HepG2 (cell line): ENCODE data around the gene NIN. TPM values are rescaled to one million over a fixed set of nuclear protein-coding genes. Genes with fewer than 3 reads are reported as not detected.

Source experiments
- FLYWCH1 ChIP-seq: sonication (generic); formaldehyde crosslinking; IDR thresholded peaks from 2 replicates; pipeline ENCODE4 v1.8.1; 2023; ENCODE audit warnings: mild to moderate bottlenecking, missing genetic modification reagents
- RCOR2 ChIP-seq: IDR thresholded peaks from 2 replicates; pipeline ENCODE4 v1.6.1; 2016; ENCODE audit warnings: missing biosample characterization, missing genetic modification reagents
- SMYD3 ChIP-seq: sonication (generic); formaldehyde crosslinking; IDR thresholded peaks from 2 replicates; pipeline ENCODE4 v1.8.1; 2023; ENCODE audit warnings: mild to moderate bottlenecking, missing genetic modification reagents
- ZNF558 ChIP-seq: sonication (generic); formaldehyde crosslinking; IDR thresholded peaks from 2 replicates; pipeline ENCODE4 v1.9.0; 2022; ENCODE audit warnings: mild to moderate bottlenecking, missing genetic modification reagents, borderline replicate concordance
- polyA plus RNA-seq, 8 experiments: library from polyadenylated mRNA; depleted of rRNA in 3 of 8; stranded (reverse) in 7 of 8; unstranded in 1 of 8; fragments of >200 nt; fragmentation: Illumina TruSeq in 4 of 8; extraction: Trizol in 4 of 8; gene quantifications; 2 replicates each; pipeline versions ENCODE4 v1.2.1 to v1.2.3, GENCODE V29; 2011 to 2016; ENCODE audit warnings: low read depth in 4 of 8, missing spikeins in 1 of 8, mixed read lengths in 1 of 8; ENCODE audit not compliant: insufficient read depth in 1 of 8
- total RNA-seq, 5 experiments: library from RNA; depleted of rRNA; stranded (reverse); fragments of >200 nt; fragmentation: Illumina TruSeq; extraction: Trizol; gene quantifications; 2 replicates each; pipeline ENCODE4 v1.2.3, GENCODE V29; 2016; ENCODE audit warnings: low read depth in 1 of 5
- TF ChIP-seq, protein P1 (sequence below): sonication (generic); formaldehyde crosslinking; IDR thresholded peaks from 2 replicates; pipeline ENCODE4 v1.5.0; 2020; ENCODE audit warnings: missing genetic modification reagents, mild to moderate bottlenecking, borderline replicate concordance
- TF ChIP-seq, protein P2 (sequence below): sonication (generic); formaldehyde crosslinking; IDR thresholded peaks from 2 replicates; pipeline ENCODE4 v1.9.0; 2021; ENCODE audit warnings: mild to moderate bottlenecking, missing genetic modification reagents
- TF ChIP-seq, protein P3 (sequence below): sonication (generic); formaldehyde crosslinking; conservative IDR thresholded peaks from 2 replicates; pipeline ENCODE4 v1.4.0; 2020; ENCODE audit warnings: missing genetic modification reagents
- TF ChIP-seq, protein P4 (sequence below), 2 experiments: sonication (generic) in 1 of 2; formaldehyde crosslinking in 1 of 2; IDR thresholded peaks; 2 replicates each; pipeline versions ENCODE4 v1.4.0 to v1.6.1; 2018 to 2020; ENCODE audit warnings: missing genetic modification reagents in 2 of 2, borderline replicate concordance in 1 of 2, low read depth in 1 of 2, mild to moderate bottlenecking in 1 of 2, missing biosample characterization in 1 of 2
- TF ChIP-seq, protein P5 (sequence below): sonication (generic); formaldehyde crosslinking; IDR thresholded peaks from 2 replicates; pipeline ENCODE4 v1.5.0; 2020; ENCODE audit warnings: mild to moderate bottlenecking, missing genetic modification reagents, borderline replicate concordance
- TF ChIP-seq, protein P6 (sequence below): sonication (generic); formaldehyde crosslinking; IDR thresholded peaks from 2 replicates; pipeline ENCODE4 v1.4.0; 2020; ENCODE audit warnings: missing genetic modification reagents, borderline replicate concordance

NIN gene
- total and polyA plus RNA-seq, 2 of the 13 experiments (the other 11 are each of a cell fraction or from before 2014, with no cell fraction given), result 2.8 to 9.7 TPM

DNA sequence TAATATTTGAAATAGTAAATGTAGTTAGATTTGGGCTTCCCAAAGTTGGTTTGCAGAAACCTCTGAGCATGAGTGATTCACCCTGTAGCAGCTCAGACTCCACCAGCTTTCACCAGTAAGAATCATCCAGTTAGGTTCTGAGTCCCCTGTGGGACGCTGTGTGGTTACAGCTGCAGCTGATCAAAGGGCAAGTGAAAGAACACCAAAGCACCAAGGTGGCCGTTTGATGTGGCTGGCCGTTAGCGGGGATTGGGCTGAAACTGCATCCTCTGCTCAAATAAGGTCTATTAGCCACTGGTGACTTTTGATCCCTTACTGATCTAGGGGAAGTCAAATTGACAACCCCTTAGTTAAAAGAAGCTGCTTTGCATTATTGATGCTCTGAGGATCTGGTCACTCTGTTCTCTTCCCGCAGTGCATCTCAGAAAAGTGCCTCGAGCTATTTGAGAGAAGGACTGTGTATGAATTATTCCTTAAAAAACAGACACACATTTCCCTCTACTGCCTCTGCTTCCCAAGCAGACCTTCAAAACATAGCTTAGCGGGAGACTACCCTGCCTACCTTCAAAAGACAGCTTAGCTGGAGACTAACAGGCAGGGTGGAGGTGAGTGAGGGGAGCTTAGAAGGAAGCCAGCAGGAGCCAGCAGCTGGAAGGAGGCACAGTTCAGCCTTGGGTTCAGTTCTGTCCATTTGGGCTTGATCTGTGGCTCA is 44.6 kb upstream of the NIN start (continued):
- TF ChIP-seq, protein P1, sequence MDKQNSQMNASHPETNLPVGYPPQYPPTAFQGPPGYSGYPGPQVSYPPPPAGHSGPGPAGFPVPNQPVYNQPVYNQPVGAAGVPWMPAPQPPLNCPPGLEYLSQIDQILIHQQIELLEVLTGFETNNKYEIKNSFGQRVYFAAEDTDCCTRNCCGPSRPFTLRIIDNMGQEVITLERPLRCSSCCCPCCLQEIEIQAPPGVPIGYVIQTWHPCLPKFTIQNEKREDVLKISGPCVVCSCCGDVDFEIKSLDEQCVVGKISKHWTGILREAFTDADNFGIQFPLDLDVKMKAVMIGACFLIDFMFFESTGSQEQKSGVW (CRISPR knock-in tag), result no peak
- TF ChIP-seq, protein P2, sequence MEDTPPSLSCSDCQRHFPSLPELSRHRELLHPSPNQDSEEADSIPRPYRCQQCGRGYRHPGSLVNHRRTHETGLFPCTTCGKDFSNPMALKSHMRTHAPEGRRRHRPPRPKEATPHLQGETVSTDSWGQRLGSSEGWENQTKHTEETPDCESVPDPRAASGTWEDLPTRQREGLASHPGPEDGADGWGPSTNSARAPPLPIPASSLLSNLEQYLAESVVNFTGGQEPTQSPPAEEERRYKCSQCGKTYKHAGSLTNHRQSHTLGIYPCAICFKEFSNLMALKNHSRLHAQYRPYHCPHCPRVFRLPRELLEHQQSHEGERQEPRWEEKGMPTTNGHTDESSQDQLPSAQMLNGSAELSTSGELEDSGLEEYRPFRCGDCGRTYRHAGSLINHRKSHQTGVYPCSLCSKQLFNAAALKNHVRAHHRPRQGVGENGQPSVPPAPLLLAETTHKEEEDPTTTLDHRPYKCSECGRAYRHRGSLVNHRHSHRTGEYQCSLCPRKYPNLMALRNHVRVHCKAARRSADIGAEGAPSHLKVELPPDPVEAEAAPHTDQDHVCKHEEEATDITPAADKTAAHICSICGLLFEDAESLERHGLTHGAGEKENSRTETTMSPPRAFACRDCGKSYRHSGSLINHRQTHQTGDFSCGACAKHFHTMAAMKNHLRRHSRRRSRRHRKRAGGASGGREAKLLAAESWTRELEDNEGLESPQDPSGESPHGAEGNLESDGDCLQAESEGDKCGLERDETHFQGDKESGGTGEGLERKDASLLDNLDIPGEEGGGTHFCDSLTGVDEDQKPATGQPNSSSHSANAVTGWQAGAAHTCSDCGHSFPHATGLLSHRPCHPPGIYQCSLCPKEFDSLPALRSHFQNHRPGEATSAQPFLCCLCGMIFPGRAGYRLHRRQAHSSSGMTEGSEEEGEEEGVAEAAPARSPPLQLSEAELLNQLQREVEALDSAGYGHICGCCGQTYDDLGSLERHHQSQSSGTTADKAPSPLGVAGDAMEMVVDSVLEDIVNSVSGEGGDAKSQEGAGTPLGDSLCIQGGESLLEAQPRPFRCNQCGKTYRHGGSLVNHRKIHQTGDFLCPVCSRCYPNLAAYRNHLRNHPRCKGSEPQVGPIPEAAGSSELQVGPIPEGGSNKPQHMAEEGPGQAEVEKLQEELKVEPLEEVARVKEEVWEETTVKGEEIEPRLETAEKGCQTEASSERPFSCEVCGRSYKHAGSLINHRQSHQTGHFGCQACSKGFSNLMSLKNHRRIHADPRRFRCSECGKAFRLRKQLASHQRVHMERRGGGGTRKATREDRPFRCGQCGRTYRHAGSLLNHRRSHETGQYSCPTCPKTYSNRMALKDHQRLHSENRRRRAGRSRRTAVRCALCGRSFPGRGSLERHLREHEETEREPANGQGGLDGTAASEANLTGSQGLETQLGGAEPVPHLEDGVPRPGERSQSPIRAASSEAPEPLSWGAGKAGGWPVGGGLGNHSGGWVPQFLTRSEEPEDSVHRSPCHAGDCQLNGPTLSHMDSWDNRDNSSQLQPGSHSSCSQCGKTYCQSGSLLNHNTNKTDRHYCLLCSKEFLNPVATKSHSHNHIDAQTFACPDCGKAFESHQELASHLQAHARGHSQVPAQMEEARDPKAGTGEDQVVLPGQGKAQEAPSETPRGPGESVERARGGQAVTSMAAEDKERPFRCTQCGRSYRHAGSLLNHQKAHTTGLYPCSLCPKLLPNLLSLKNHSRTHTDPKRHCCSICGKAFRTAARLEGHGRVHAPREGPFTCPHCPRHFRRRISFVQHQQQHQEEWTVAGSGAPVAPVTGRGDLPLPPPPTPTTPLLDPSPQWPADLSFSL (CRISPR knock-in tag), result no peak
- TF ChIP-seq, protein P3, sequence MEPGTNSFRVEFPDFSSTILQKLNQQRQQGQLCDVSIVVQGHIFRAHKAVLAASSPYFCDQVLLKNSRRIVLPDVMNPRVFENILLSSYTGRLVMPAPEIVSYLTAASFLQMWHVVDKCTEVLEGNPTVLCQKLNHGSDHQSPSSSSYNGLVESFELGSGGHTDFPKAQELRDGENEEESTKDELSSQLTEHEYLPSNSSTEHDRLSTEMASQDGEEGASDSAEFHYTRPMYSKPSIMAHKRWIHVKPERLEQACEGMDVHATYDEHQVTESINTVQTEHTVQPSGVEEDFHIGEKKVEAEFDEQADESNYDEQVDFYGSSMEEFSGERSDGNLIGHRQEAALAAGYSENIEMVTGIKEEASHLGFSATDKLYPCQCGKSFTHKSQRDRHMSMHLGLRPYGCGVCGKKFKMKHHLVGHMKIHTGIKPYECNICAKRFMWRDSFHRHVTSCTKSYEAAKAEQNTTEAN (CRISPR knock-in tag), result no peak
- TF ChIP-seq, protein P4, sequence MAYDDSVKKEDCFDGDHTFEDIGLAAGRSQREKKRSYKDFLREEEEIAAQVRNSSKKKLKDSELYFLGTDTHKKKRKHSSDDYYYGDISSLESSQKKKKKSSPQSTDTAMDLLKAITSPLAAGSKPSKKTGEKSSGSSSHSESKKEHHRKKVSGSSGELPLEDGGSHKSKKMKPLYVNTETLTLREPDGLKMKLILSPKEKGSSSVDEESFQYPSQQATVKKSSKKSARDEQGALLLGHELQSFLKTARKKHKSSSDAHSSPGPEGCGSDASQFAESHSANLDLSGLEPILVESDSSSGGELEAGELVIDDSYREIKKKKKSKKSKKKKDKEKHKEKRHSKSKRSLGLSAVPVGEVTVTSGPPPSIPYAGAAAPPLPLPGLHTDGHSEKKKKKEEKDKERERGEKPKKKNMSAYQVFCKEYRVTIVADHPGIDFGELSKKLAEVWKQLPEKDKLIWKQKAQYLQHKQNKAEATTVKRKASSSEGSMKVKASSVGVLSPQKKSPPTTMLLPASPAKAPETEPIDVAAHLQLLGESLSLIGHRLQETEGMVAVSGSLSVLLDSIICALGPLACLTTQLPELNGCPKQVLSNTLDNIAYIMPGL (CRISPR knock-in tag; IDR thresholded peaks at IDR 0.05; ENCODE audit: borderline replicate concordance in 1 of 2, low read depth in 1 of 2), result no peak
- TF ChIP-seq RCOR2, result peak; percentile 83
- TF ChIP-seq, protein P5, sequence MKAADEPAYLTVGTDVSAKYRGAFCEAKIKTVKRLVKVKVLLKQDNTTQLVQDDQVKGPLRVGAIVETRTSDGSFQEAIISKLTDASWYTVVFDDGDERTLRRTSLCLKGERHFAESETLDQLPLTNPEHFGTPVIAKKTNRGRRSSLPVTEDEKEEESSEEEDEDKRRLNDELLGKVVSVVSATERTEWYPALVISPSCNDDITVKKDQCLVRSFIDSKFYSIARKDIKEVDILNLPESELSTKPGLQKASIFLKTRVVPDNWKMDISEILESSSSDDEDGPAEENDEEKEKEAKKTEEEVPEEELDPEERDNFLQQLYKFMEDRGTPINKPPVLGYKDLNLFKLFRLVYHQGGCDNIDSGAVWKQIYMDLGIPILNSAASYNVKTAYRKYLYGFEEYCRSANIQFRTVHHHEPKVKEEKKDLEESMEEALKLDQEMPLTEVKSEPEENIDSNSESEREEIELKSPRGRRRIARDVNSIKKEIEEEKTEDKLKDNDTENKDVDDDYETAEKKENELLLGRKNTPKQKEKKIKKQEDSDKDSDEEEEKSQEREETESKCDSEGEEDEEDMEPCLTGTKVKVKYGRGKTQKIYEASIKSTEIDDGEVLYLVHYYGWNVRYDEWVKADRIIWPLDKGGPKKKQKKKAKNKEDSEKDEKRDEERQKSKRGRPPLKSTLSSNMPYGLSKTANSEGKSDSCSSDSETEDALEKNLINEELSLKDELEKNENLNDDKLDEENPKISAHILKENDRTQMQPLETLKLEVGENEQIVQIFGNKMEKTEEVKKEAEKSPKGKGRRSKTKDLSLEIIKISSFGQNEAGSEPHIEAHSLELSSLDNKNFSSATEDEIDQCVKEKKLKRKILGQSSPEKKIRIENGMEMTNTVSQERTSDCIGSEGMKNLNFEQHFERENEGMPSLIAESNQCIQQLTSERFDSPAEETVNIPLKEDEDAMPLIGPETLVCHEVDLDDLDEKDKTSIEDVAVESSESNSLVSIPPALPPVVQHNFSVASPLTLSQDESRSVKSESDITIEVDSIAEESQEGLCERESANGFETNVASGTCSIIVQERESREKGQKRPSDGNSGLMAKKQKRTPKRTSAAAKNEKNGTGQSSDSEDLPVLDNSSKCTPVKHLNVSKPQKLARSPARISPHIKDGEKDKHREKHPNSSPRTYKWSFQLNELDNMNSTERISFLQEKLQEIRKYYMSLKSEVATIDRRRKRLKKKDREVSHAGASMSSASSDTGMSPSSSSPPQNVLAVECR (CRISPR knock-in tag), result peak; percentile 22; the same call in 1 of the 2 replicates
- no peak for TF ChIP-seq ZNF558 (CRISPR knock-in tag)
- TF ChIP-seq SMYD3 (CRISPR knock-in tag), result no peak
- TF ChIP-seq FLYWCH1 (CRISPR knock-in tag), result no peak
- TF ChIP-seq, protein P6, sequence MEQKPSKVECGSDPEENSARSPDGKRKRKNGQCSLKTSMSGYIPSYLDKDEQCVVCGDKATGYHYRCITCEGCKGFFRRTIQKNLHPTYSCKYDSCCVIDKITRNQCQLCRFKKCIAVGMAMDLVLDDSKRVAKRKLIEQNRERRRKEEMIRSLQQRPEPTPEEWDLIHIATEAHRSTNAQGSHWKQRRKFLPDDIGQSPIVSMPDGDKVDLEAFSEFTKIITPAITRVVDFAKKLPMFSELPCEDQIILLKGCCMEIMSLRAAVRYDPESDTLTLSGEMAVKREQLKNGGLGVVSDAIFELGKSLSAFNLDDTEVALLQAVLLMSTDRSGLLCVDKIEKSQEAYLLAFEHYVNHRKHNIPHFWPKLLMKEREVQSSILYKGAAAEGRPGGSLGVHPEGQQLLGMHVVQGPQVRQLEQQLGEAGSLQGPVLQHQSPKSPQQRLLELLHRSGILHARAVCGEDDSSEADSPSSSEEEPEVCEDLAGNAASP (CRISPR knock-in tag), result no peak; the same call in 1 of the 2 replicates
